Measurements from ENCODE around the gene TNFRSF1B.

DNA sequence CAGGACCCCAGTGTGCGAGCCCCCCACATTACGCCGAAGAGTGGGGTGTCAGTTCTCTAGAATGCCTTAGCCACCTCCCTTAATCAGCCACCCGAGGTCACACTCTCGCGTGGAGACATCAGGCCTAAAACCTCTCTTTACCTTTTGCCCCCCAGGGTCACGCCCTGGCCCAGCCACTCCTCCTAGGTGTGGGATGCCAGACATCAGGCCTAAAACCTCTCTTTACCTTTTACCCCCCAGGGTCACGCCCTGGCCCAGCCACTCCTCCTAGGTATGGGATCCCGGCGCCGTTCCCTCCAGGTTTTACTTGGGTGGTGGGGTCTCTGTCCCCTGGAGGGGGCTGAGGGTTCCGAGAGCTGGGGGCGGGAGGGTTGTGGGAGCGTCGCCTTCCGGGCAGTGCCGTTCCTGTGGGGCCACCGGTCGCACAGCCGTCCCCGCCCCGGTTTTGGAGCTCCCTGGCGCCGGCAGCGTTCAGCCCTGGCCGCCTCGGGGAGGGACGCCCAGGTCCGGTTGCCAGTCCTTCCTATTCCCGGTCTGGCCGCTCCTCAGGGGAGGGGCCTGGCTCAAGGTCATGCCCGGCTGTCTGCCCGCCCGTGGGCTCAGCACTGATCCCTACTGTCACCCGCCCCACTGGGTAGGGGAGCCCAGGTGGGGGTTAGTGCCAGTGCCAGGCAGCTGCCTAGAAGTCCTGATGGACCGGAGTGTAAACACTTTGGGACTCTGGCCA lies 63.9 kb downstream of the TNFRSF1B start:
- TF ChIP-seq, protein P1, sequence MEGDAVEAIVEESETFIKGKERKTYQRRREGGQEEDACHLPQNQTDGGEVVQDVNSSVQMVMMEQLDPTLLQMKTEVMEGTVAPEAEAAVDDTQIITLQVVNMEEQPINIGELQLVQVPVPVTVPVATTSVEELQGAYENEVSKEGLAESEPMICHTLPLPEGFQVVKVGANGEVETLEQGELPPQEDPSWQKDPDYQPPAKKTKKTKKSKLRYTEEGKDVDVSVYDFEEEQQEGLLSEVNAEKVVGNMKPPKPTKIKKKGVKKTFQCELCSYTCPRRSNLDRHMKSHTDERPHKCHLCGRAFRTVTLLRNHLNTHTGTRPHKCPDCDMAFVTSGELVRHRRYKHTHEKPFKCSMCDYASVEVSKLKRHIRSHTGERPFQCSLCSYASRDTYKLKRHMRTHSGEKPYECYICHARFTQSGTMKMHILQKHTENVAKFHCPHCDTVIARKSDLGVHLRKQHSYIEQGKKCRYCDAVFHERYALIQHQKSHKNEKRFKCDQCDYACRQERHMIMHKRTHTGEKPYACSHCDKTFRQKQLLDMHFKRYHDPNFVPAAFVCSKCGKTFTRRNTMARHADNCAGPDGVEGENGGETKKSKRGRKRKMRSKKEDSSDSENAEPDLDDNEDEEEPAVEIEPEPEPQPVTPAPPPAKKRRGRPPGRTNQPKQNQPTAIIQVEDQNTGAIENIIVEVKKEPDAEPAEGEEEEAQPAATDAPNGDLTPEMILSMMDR (IDR thresholded peaks at IDR 0.05 in 2 of 3, conservative IDR thresholded peaks at IDR 0.05 in 1 of 3; ENCODE audit: borderline replicate concordance in 1 of 3, insufficient read depth in 1 of 3, low read depth in 2 of 3, low read length in 2 of 3): no peak
- TF ChIP-seq ZNF274 (IDR thresholded peaks at IDR 0.05; ENCODE audit: low read depth, low read length) (no peak), POLR2A (IDR thresholded peaks at IDR 0.05; ENCODE audit: borderline replicate concordance, extremely low read depth, insufficient read depth, insufficient read length) (no peak), YY1 (IDR thresholded peaks at IDR 0.05; ENCODE audit: extremely low read depth, insufficient replicate concordance, low read depth, low read length) (no peak)
- TF ChIP-seq, protein P2, sequence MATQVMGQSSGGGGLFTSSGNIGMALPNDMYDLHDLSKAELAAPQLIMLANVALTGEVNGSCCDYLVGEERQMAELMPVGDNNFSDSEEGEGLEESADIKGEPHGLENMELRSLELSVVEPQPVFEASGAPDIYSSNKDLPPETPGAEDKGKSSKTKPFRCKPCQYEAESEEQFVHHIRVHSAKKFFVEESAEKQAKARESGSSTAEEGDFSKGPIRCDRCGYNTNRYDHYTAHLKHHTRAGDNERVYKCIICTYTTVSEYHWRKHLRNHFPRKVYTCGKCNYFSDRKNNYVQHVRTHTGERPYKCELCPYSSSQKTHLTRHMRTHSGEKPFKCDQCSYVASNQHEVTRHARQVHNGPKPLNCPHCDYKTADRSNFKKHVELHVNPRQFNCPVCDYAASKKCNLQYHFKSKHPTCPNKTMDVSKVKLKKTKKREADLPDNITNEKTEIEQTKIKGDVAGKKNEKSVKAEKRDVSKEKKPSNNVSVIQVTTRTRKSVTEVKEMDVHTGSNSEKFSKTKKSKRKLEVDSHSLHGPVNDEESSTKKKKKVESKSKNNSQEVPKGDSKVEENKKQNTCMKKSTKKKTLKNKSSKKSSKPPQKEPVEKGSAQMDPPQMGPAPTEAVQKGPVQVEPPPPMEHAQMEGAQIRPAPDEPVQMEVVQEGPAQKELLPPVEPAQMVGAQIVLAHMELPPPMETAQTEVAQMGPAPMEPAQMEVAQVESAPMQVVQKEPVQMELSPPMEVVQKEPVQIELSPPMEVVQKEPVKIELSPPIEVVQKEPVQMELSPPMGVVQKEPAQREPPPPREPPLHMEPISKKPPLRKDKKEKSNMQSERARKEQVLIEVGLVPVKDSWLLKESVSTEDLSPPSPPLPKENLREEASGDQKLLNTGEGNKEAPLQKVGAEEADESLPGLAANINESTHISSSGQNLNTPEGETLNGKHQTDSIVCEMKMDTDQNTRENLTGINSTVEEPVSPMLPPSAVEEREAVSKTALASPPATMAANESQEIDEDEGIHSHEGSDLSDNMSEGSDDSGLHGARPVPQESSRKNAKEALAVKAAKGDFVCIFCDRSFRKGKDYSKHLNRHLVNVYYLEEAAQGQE (IDR thresholded peaks at IDR 0.05; ENCODE audit: low read depth): no peak
- TF ChIP-seq, protein P3, sequence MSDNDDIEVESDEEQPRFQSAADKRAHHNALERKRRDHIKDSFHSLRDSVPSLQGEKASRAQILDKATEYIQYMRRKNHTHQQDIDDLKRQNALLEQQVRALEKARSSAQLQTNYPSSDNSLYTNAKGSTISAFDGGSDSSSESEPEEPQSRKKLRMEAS (IDR thresholded peaks at IDR 0.05): no peak
